ENCODE data around the gene KCNIP3.

- TF ChIP-seq EZH2 (IDR thresholded peaks at IDR 0.05; ENCODE audit: borderline replicate concordance, low read depth, low read length, severe bottlenecking): no peak
- no peak for TF ChIP-seq CTCF (IDR thresholded peaks at IDR 0.05; ENCODE audit: borderline replicate concordance, extremely low read depth, low read length, poor library complexity, severe bottlenecking)
These were observed 24.0 kb downstream of the KCNIP3 start for GRCh38 chr2:95320986-95321767.
